Endothelial cell of umbilical vein (primary cell): ENCODE measurements around the gene CSNK2B.

ENCODE experiments used
- CTCF ChIP-seq, 2 donors: IDR thresholded peaks; 1 replicate in 1 of 2; 2 replicates in 1 of 2; pipeline ENCODE4 v1.5.1; 2011; ENCODE audit warnings: low read length in 2 of 2, mild to moderate bottlenecking in 2 of 2, moderate library complexity in 2 of 2, control low read depth in 1 of 2, inconsistent platforms in 1 of 2, low read depth in 1 of 2; ENCODE audit not compliant: insufficient read depth in 1 of 2; ENCODE audit errors: extremely low read depth in 1 of 2
- EZH2 ChIP-seq: IDR thresholded peaks from 2 replicates; pipeline ENCODE4 v1.6.1; 2012; ENCODE audit warnings: borderline replicate concordance, low read depth, mild to moderate bottlenecking, moderate library complexity, low read length, inconsistent platforms; ENCODE audit not compliant: severe bottlenecking
- FOS ChIP-seq: IDR thresholded peaks from 2 replicates; pipeline ENCODE4 v1.6.1; 2011; ENCODE audit warnings: mild to moderate bottlenecking, low read length, moderate library complexity, borderline replicate concordance; ENCODE audit not compliant: insufficient read depth
- GATA2 ChIP-seq: IDR thresholded peaks from 2 replicates; pipeline ENCODE4 v1.7.0; 2011; ENCODE audit warnings: low read depth, mild to moderate bottlenecking, moderate library complexity, mixed read lengths, low read length; ENCODE audit not compliant: insufficient read length, insufficient read depth
- MYC ChIP-seq: IDR thresholded peaks from one replicate; pipeline ENCODE4 v1.6.1; 2011; ENCODE audit warnings: mild to moderate bottlenecking, low read depth, low read length
- POLR2A ChIP-seq: IDR thresholded peaks from 2 replicates; pipeline ENCODE4 v1.6.1; 2012; ENCODE audit warnings: low read depth, mild to moderate bottlenecking, control low read depth, low read length
- POLR2AphosphoS5 ChIP-seq: IDR thresholded peaks from 2 replicates; pipeline ENCODE4 v1.6.1; 2012; ENCODE audit warnings: low read depth, mild to moderate bottlenecking, control low read depth, low read length, moderate library complexity; ENCODE audit not compliant: insufficient read depth

- no peak for TF ChIP-seq EZH2
- TF ChIP-seq CTCF (IDR thresholded peaks at IDR 0.05; ENCODE audit: extremely low read depth in 1 of 2, insufficient read depth in 1 of 2, low read depth in 1 of 2, low read length in 2 of 2): no peak
- TF ChIP-seq POLR2A: no peak
- no peak for TF ChIP-seq POLR2AphosphoS5
- TF ChIP-seq GATA2: no peak
- no peak for TF ChIP-seq MYC
- no peak for TF ChIP-seq FOS
Measured at GRCh38 chr6:31662124-31662723, 3.7 kb upstream of the CSNK2B start.
